ENCODE data around the gene OSBPL7.

DNA sequence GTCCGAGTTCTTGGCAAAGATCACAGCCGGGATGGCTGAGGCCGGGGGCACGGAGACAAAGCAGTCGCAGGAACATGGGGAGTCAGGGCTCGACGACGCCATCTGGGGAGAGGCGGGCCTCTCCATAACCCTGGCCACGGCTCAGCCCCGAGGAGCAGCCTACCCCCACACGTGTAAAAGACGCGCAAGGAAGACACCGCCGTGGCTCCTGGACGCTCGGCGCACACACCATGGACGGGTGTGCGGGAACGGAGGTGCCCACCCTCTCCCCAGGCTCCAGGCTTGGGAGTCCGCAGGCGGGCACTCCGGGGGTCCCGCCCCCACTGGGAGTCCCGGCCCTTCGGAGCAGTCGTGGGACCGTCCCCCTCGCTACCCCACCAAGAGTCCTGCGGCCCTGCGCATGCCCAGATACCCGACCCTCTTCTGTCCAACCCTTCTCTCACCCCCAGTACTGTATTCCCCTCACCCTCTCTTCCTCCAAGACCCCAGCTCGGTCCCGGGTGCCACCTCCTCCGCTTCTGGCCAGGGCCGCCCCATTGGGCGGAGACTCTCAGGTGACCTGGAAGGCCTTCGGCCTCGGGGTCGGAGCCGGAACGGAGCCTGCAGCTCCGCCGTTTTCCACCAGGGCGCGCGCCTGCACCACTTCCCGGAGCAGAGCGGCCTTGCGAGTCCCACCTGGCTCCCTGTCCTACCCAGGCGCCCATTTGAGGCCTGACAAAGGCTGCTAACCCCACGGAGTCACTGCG, 19.3 kb upstream of the OSBPL7 start, which contains the start of gene SCRN2:
- TF ChIP-seq CTCF (IDR thresholded peaks at IDR 0.05) (peak; percentile 99), POLR2AphosphoS5 (IDR thresholded peaks at IDR 0.05; ENCODE audit: low read depth, low read length) (no peak; the same call in 1 of the 2 replicates), SIN3A (IDR thresholded peaks at IDR 0.05; ENCODE audit: borderline replicate concordance, insufficient read depth, low read depth, low read length) (0 out of 2 replicates have a peak, but pooled peaks have one; percentile 50)

All from Panc1 (cell line).